ENCODE measurements around the gene PLD3.

Gene PLD3

DNA sequence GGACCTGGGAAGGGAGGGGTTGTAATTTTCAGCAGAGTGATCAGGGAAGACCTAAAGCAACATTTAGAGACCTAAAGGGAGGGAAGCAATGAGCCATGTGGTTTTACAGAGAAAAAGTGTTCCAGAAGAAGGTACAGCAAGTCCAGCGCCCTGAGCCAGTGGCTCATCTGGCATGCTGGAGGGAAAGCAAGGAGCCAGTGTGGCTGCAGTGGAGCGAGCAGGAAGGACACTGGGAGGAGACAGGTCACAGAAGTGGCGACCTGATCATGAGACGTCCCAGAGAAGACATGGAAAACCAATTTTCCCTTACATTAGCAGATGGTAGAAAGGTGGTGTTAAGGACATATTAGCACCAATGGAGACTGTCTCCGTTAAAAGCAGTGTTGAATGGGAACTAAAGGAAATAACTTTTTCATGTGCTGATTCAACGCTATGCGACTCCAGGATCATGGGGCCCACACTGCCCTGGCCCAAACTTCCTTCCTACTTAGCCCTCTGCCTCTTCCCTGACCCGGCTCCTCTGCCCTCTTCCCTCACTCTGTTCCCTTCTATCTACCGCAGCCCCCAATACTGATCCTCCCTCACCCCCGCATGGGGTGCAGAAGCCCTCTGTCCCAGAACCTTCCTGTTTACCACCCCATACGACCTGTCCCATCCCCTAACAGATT, 5.7 kb upstream of the PLD3 start:
- Histone ChIP-seq H3K27me3 (replicated peaks; ENCODE audit: control insufficient read depth, insufficient read depth, low read length, poor library complexity, severe bottlenecking) (no peaks in the 10 kb centered on the region), H3K36me3 (ENCODE audit: control insufficient read depth, insufficient read depth, low read length) (no peaks in the 10 kb centered on the region), H3K4me3 (ENCODE audit: insufficient read depth, low read depth, low read length, poor library complexity, severe bottlenecking) (no peak overlapping the region), H3K9me3 (ENCODE audit: control insufficient read depth, low read length) (no peaks in the 10 kb centered on the region), H3K4me1 (ENCODE audit: control insufficient read depth, insufficient read depth, low read length, poor library complexity, severe bottlenecking) (peaks cover 5% of the 10 kb centered on the region), H3K27ac (ENCODE audit: insufficient read depth, low read length, poor library complexity, severe bottlenecking) (no peak overlapping the region)
- DNase-seq, result no peak

GRCh38 chr19:40344422-40344821, 4.1 kb upstream of the PLD3 start:
- Histone ChIP-seq H3K27me3 (replicated peaks; ENCODE audit: control insufficient read depth, insufficient read depth, low read length, poor library complexity, severe bottlenecking) (no peaks in the 10 kb centered on the region), H3K9me3 (ENCODE audit: control insufficient read depth, low read length) (no peaks in the 10 kb centered on the region), H3K4me1 (ENCODE audit: control insufficient read depth, insufficient read depth, low read length, poor library complexity, severe bottlenecking) (peaks cover 15% of the 10 kb centered on the region), H3K36me3 (ENCODE audit: control insufficient read depth, insufficient read depth, low read length) (no peaks in the 10 kb centered on the region), H3K4me3 (ENCODE audit: insufficient read depth, low read depth, low read length, poor library complexity, severe bottlenecking) (no peak overlapping the region), H3K27ac (ENCODE audit: insufficient read depth, low read length, poor library complexity, severe bottlenecking) (no peak overlapping the region)
- no peak for DNase-seq

- DNase-seq, result no peak
- no peaks in the 10 kb centered on the region for H3K9me3 ChIP-seq (ENCODE audit: control insufficient read depth, low read length)
- H3K4me1 ChIP-seq (ENCODE audit: control insufficient read depth, insufficient read depth, low read length, poor library complexity, severe bottlenecking), result peaks cover 15% of the 10 kb centered on the region
- peak overlapping the region; percentile 69 for H3K4me3 ChIP-seq (ENCODE audit: insufficient read depth, low read depth, low read length, poor library complexity, severe bottlenecking)
- H3K36me3 ChIP-seq (ENCODE audit: control insufficient read depth, insufficient read depth, low read length), result no peaks in the 10 kb centered on the region
- H3K27me3 ChIP-seq (replicated peaks; ENCODE audit: control insufficient read depth, insufficient read depth, low read length, poor library complexity, severe bottlenecking), result no peaks in the 10 kb centered on the region
- H3K27ac ChIP-seq (ENCODE audit: insufficient read depth, low read length, poor library complexity, severe bottlenecking), result peak overlapping the region; percentile 79
Observed at GRCh38 chr19:40348961-40349507, 539 bp downstream of the PLD3 start.

- H3K27me3 ChIP-seq (replicated peaks; ENCODE audit: control insufficient read depth, insufficient read depth, low read length, poor library complexity, severe bottlenecking), result no peaks in the 10 kb centered on the region
- no peak for DNase-seq
- H3K4me3 ChIP-seq (ENCODE audit: insufficient read depth, low read depth, low read length, poor library complexity, severe bottlenecking), result no peak overlapping the region
- no peak overlapping the region for H3K27ac ChIP-seq (ENCODE audit: insufficient read depth, low read length, poor library complexity, severe bottlenecking)
- H3K36me3 ChIP-seq (ENCODE audit: control insufficient read depth, insufficient read depth, low read length), result no peaks in the 10 kb centered on the region
- no peaks in the 10 kb centered on the region for H3K4me1 ChIP-seq (ENCODE audit: control insufficient read depth, insufficient read depth, low read length, poor library complexity, severe bottlenecking)
- no peaks in the 10 kb centered on the region for H3K9me3 ChIP-seq (ENCODE audit: control insufficient read depth, low read length)
Observed at GRCh38 chr19:40355975-40356680, 7.6 kb downstream of the PLD3 start.

DNA sequence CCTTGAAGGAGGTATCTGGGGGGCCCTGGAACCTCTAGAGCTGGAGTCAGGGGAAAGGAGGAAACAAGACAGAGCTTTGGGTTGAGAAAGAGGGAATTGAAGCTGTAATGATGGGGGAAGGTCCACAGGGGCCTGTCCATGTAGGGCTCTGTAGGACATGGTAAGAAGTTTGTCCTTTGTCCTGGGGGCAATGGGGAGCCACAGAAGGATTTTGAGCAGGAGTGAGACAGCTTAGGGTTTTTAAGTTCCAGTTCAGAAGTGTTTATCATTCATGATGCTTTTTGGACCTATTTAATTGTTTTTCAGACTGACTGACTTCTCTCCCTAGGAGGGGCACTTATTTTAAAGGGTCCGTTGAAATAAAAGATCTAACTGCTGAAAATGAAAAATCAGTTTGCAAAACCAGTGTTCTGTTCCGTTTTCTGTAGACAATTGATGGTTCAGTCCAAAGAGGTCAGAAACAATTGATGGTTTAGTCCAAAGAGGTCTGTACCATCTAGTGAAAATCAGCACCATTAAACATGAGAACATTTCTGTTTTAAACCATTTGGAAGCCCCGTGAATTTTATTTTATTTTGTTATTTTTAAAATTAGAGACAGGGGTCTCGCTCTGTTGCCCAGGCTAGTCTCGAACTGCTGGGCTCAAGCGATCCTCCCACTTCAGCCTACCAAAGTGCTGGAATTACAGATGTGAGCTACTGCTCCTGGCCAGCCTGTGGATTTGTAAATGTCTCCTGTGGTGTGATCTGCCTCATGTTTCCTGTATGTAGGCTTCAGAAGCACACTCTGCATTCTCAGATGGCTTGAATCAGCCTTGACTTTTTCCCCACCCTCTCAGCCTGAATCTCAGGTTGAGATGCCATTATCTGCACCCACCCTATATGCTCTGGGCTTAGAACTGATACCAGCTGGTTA, 8.4 kb downstream of the PLD3 start:
- DNase-seq, result no peak
- Histone ChIP-seq H3K27me3 (replicated peaks; ENCODE audit: control insufficient read depth, insufficient read depth, low read length, poor library complexity, severe bottlenecking) (no peaks in the 10 kb centered on the region), H3K4me1 (ENCODE audit: control insufficient read depth, insufficient read depth, low read length, poor library complexity, severe bottlenecking) (no peaks in the 10 kb centered on the region), H3K9me3 (ENCODE audit: control insufficient read depth, low read length) (no peaks in the 10 kb centered on the region), H3K36me3 (ENCODE audit: control insufficient read depth, insufficient read depth, low read length) (no peaks in the 10 kb centered on the region), H3K4me3 (ENCODE audit: insufficient read depth, low read depth, low read length, poor library complexity, severe bottlenecking) (no peak overlapping the region), H3K27ac (ENCODE audit: insufficient read depth, low read length, poor library complexity, severe bottlenecking) (no peak overlapping the region)

GRCh38 chr19:40357640-40358039, 9.1 kb downstream of the PLD3 start:
- DNase-seq, result no peak
- Histone ChIP-seq H3K4me3 (ENCODE audit: insufficient read depth, low read depth, low read length, poor library complexity, severe bottlenecking) (no peak overlapping the region), H3K9me3 (ENCODE audit: control insufficient read depth, low read length) (no peaks in the 10 kb centered on the region), H3K27me3 (replicated peaks; ENCODE audit: control insufficient read depth, insufficient read depth, low read length, poor library complexity, severe bottlenecking) (no peaks in the 10 kb centered on the region), H3K27ac (ENCODE audit: insufficient read depth, low read length, poor library complexity, severe bottlenecking) (no peak overlapping the region), H3K36me3 (ENCODE audit: control insufficient read depth, insufficient read depth, low read length) (no peaks in the 10 kb centered on the region), H3K4me1 (ENCODE audit: control insufficient read depth, insufficient read depth, low read length, poor library complexity, severe bottlenecking) (no peaks in the 10 kb centered on the region)

DNA sequence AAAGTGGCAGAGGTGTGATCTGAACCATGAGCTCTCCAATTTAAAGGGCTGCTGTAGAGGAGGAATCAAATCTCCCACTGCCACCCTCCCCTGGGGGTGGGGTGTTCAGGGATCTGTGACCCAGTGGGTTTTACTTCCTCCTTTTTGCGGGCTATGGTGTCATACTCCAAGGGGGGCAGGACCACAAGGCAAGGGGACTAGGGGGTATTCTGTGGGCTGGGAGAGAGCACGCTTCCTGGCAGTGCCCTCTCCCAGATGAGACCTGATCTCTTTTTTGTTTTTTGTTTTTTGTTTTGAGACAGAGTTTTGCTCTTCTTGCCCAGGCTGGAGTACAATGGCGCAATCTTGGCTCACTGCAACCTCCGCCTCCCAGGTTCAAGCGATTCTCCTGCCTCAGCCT, 10.3 kb downstream of the PLD3 start:
- Histone ChIP-seq H3K36me3 (ENCODE audit: control insufficient read depth, insufficient read depth, low read length) (no peaks in the 10 kb centered on the region), H3K9me3 (ENCODE audit: control insufficient read depth, low read length) (no peaks in the 10 kb centered on the region), H3K4me3 (ENCODE audit: insufficient read depth, low read depth, low read length, poor library complexity, severe bottlenecking) (no peak overlapping the region), H3K27ac (ENCODE audit: insufficient read depth, low read length, poor library complexity, severe bottlenecking) (no peak overlapping the region), H3K4me1 (ENCODE audit: control insufficient read depth, insufficient read depth, low read length, poor library complexity, severe bottlenecking) (no peaks in the 10 kb centered on the region), H3K27me3 (replicated peaks; ENCODE audit: control insufficient read depth, insufficient read depth, low read length, poor library complexity, severe bottlenecking) (no peaks in the 10 kb centered on the region)
- no peak for DNase-seq

DNA sequence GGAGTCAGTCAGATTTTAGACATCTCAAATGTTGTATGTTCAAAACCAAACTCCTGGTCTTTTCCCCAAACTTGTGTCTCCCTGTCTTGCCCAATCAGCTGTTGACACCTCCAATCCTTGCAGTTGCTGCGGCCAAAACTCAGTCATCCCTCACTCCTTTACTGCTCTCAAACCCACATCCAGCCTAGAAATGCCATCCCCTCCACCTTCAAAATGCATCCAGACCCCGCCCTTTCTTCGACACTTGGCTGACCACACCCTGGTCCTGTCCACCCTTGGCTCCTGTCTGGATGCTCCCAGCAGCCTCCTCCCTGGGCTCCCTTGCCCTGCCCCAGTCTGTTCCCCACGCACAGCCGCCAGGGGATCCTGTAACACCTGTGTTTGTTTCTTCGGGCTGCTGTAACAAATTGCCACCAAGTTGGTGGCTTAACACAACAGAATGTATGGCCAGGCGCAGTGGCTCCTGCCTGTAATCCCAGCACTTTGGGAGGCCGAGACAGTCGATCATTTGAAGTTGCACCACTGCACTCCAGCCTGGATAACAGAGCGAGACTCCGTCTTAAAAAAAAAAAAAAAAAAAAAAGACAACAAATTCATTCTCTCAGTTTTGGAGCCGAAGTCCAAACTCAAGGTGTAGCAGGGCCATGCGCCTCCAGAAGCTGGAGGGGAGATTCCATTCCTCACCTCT, 11.7 kb downstream of the PLD3 start:
- H3K36me3 ChIP-seq (ENCODE audit: control insufficient read depth, insufficient read depth, low read length), result no peaks in the 10 kb centered on the region
- no peaks in the 10 kb centered on the region for H3K9me3 ChIP-seq (ENCODE audit: control insufficient read depth, low read length)
- no peak overlapping the region for H3K4me3 ChIP-seq (ENCODE audit: insufficient read depth, low read depth, low read length, poor library complexity, severe bottlenecking)
- no peak for DNase-seq
- H3K4me1 ChIP-seq (ENCODE audit: control insufficient read depth, insufficient read depth, low read length, poor library complexity, severe bottlenecking), result no peaks in the 10 kb centered on the region
- no peak overlapping the region for H3K27ac ChIP-seq (ENCODE audit: insufficient read depth, low read length, poor library complexity, severe bottlenecking)
- H3K27me3 ChIP-seq (replicated peaks; ENCODE audit: control insufficient read depth, insufficient read depth, low read length, poor library complexity, severe bottlenecking), result no peaks in the 10 kb centered on the region

- Histone ChIP-seq H3K9me3 (ENCODE audit: control insufficient read depth, low read length) (no peaks in the 10 kb centered on the region), H3K4me3 (ENCODE audit: insufficient read depth, low read depth, low read length, poor library complexity, severe bottlenecking) (no peak overlapping the region), H3K27ac (ENCODE audit: insufficient read depth, low read length, poor library complexity, severe bottlenecking) (no peak overlapping the region), H3K36me3 (ENCODE audit: control insufficient read depth, insufficient read depth, low read length) (no peaks in the 10 kb centered on the region), H3K27me3 (replicated peaks; ENCODE audit: control insufficient read depth, insufficient read depth, low read length, poor library complexity, severe bottlenecking) (no peaks in the 10 kb centered on the region), H3K4me1 (ENCODE audit: control insufficient read depth, insufficient read depth, low read length, poor library complexity, severe bottlenecking) (no peaks in the 10 kb centered on the region)
- no peak for DNase-seq
Observed at GRCh38 chr19:40360708-40361241, 12.3 kb downstream of the PLD3 start.
